HepG2 (cell line): ENCODE data around the gene APLP1. TPM values are rescaled to one million over a fixed set of nuclear protein-coding genes. Genes with fewer than 3 reads are reported as not detected.

Experiments
- ATAC-seq: fragments of 200-7000 bp; cut with Tn5 transposase; 3 replicates; pipeline ENCODE4 v1.9.1; 2020; ENCODE audit warnings: mild to moderate bottlenecking, moderate library complexity
- BruUV-seq: library from RNA; stranded (reverse); fragments of 400-500 nt; replicated peaks from 2 replicates; lab custom pipeline; 2021; lab: Mats Ljungman, UMichigan
- CTCF ChIA-PET: fragments of 300-600 bp; formaldehyde crosslinking; extraction: SDS; loops from one replicate; lab custom pipeline; 2021; ENCODE audit warnings: low total read pairs, inconsistent platforms, low intra/inter-chr PET ratio; lab: Yijun Ruan, JAX
- POLR2A ChIA-PET: fragments of 350-600 bp; sonication (Branson Sonifier 250); formaldehyde crosslinking; loops from one replicate; lab custom pipeline; 2020; ENCODE audit warnings: antibody characterized with exemption, inconsistent platforms; lab: Yijun Ruan, JAX
- DNase-seq: peaks from one replicate; pipeline ENCODE4 v3.0.0-alpha.2; 2015; ENCODE audit warnings: low spot score
- FAIRE-seq: peaks from 3 replicates; lab custom pipeline; 2011; peaks lifted over from hg19 to GRCh38; lab: Jason Lieb, UNC
- H2AFZ ChIP-seq: one replicate; pipeline ENCODE4 v1.6.1; 2011; ENCODE audit warnings: low read length, inconsistent platforms
- H3K27ac ChIP-seq: fragments of 300-600 bp; 3 replicates; pipeline ENCODE4 v1.8.0; 2011; ENCODE audit warnings: mixed run types, mild to moderate bottlenecking, mixed read lengths, low read length, inconsistent platforms; ENCODE audit not compliant: insufficient read depth; ENCODE audit errors: extremely low read length
- H3K27me3 ChIP-seq, 2 experiments: fragments of 200-600 bp in 1 of 2; 2 replicates in 1 of 2; 3 replicates in 1 of 2; pipeline versions ENCODE4 v1.6.0 to v1.8.0; 2011; ENCODE audit warnings: low read length in 2 of 2, mild to moderate bottlenecking in 2 of 2, moderate library complexity in 2 of 2, inconsistent platforms in 1 of 2; ENCODE audit not compliant: insufficient read depth in 2 of 2, control insufficient read depth in 1 of 2
- H3K36me3 ChIP-seq, 2 experiments: fragments of 200-600 bp in 1 of 2; replicated peaks in 1 of 2; 2 replicates in 1 of 2; 3 replicates in 1 of 2; pipeline versions ENCODE4 v1.5.1 to v1.8.0; 2011; ENCODE audit warnings: low read length in 2 of 2, inconsistent platforms in 1 of 2; ENCODE audit not compliant: insufficient read depth in 2 of 2, control insufficient read depth in 1 of 2
- H3K4me1 ChIP-seq: 2 replicates; pipeline ENCODE4 v1.5.1; 2012; ENCODE audit warnings: low read length, inconsistent platforms; ENCODE audit not compliant: insufficient read depth
- H3K4me2 ChIP-seq: 2 replicates; pipeline ENCODE4 v1.6.0; 2011; ENCODE audit warnings: low read depth, low read length, inconsistent platforms
- H3K4me3 ChIP-seq, 3 experiments: fragments of 200-600 bp in 1 of 3; sonication (generic), shearing (Covaris generic) in 1 of 3; replicated peaks in 1 of 3; 2 replicates each; pipeline ENCODE4 v1.5.1; 2011 to 2016; ENCODE audit warnings: low read length in 3 of 3, inconsistent platforms in 2 of 3, low read depth in 2 of 3, mild to moderate bottlenecking in 2 of 3, control low read depth in 1 of 3, mixed read lengths in 1 of 3; ENCODE audit not compliant: insufficient read depth in 1 of 3
- H3K79me2 ChIP-seq: one replicate; pipeline ENCODE4 v1.6.1; 2011; ENCODE audit warnings: low read length, inconsistent platforms; ENCODE audit not compliant: insufficient read depth
- H3K9ac ChIP-seq: 2 replicates; pipeline ENCODE4 v1.6.0; 2011; ENCODE audit warnings: mild to moderate bottlenecking, low read depth, low read length, inconsistent platforms; ENCODE audit not compliant: insufficient read depth
- H3K9me3 ChIP-seq: 2 replicates; pipeline ENCODE4 v1.5.1; 2012; ENCODE audit warnings: mild to moderate bottlenecking, low read length
- H4K20me1 ChIP-seq: 2 replicates; pipeline ENCODE4 v1.6.0; 2011; ENCODE audit warnings: inconsistent platforms, mild to moderate bottlenecking, low read length, moderate library complexity; ENCODE audit not compliant: insufficient read depth
- EED ChIP-seq: sonication (generic); formaldehyde crosslinking; IDR thresholded peaks from 2 replicates; pipeline ENCODE4 v1.5.0; 2020; ENCODE audit warnings: mild to moderate bottlenecking, missing genetic modification reagents
- KAT2B ChIP-seq: fragments of 150-350 bp; IDR thresholded peaks from 2 replicates; pipeline ENCODE4 v1.6.1; 2014; ENCODE audit warnings: low read depth, low read length, borderline replicate concordance
- MEIS1 ChIP-seq: sonication (generic); formaldehyde crosslinking; IDR thresholded peaks from 2 replicates; pipeline ENCODE4 v1.9.0; 2021; ENCODE audit warnings: mild to moderate bottlenecking, missing genetic modification reagents, moderate library complexity, borderline replicate concordance
- SPEN ChIP-seq: sonication (generic); formaldehyde crosslinking; IDR thresholded peaks from 2 replicates; pipeline ENCODE4 v1.5.1; 2020; ENCODE audit warnings: low read depth, mild to moderate bottlenecking, missing genetic modification reagents
- SRF ChIP-seq: IDR thresholded peaks from 2 replicates; pipeline ENCODE4 v1.6.1; 2011; ENCODE audit warnings: mild to moderate bottlenecking, low read depth, low read length, moderate library complexity
- SRY ChIP-seq: sonication (generic); formaldehyde crosslinking; IDR thresholded peaks from 2 replicates; pipeline ENCODE4 v1.8.0; 2022; ENCODE audit warnings: mild to moderate bottlenecking, missing genetic modification reagents
- ZNF329 ChIP-seq: sonication (generic); formaldehyde crosslinking; IDR thresholded peaks from 2 replicates; pipeline ENCODE4 v1.9.0; 2021; ENCODE audit warnings: low read depth, mild to moderate bottlenecking, missing genetic modification reagents
- ZNF580 ChIP-seq: IDR thresholded peaks from 2 replicates; pipeline ENCODE4 v1.6.1; 2016; ENCODE audit warnings: low read depth, borderline replicate concordance
- ZNF615 ChIP-seq: sonication (generic); formaldehyde crosslinking; IDR thresholded peaks from 2 replicates; pipeline ENCODE4 v1.5.0; 2020; ENCODE audit warnings: mild to moderate bottlenecking, missing genetic modification reagents, borderline replicate concordance
- WGBS: methylation state at CpG from one replicate; pipeline ENCODE4 v1.1.6; 2017; ENCODE audit warnings: low lambda C conversion rate; 5-methylcytosine and 5-hydroxymethylcytosine counted together
- in situ Hi-C: cut with HindIII; loops from 2 replicates; pipeline ENCODE4 v1.10.0; 2017; ENCODE audit warnings: low pct_unique_long_range_greater_than_20kb; ENCODE audit not compliant: extremely low pct_ligation_motif_present
- intact Hi-C: fragments of 100-400 bp; cut with micrococcal nuclease; formaldehyde crosslinking; loops from one replicate; pipeline ENCODE4 v1.10.0; 2022; ENCODE audit not compliant: unreplicated experiment
- polyA plus RNA-seq, 8 experiments: library from polyadenylated mRNA; depleted of rRNA in 3 of 8; stranded (reverse) in 7 of 8; unstranded in 1 of 8; fragments of >200 nt; fragmentation: Illumina TruSeq in 4 of 8; extraction: Trizol in 4 of 8; gene quantifications; 2 replicates each; pipeline versions ENCODE4 v1.2.1 to v1.2.3, GENCODE V29; 2011 to 2016; ENCODE audit warnings: low read depth in 4 of 8, missing spikeins in 1 of 8, mixed read lengths in 1 of 8; ENCODE audit not compliant: insufficient read depth in 1 of 8
- total RNA-seq, 5 experiments: library from RNA; depleted of rRNA; stranded (reverse); fragments of >200 nt; fragmentation: Illumina TruSeq; extraction: Trizol; gene quantifications; 2 replicates each; pipeline ENCODE4 v1.2.3, GENCODE V29; 2016; ENCODE audit warnings: low read depth in 1 of 5

The APLP1 gene
- total and polyA plus RNA-seq, 2 of the 13 experiments (the other 11 are each of a cell fraction or from before 2014, with no cell fraction given), result 2.0 to 2.9 TPM

DNA sequence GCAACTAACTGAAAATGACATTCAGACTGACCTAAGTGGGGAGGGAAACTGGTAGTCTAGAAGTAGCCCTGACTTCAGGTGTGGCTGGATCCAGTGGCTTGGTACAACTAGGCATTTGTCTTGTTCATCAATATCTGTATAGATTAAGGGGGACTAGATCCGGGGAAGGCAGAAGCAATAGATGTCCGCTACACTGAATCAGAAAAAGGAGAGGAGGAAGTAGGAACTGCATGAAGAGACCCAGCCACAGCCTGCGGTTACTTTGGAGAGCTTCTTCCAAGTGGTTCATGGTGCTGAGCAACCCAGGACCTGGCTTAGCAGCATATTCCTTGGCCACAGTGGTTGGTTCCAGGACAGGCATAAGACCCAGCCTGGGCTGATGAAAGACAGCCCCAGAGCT is 45.8 kb upstream of the APLP1 start:
- in situ Hi-C loops (no loop called here), intact Hi-C loops (no loop called here)
- no peak for FAIRE-seq
- TF ChIP-seq MEIS1, result no peak
- peak; percentile 25; the same call in 1 of the 2 replicates for TF ChIP-seq SRF
- TF ChIP-seq ZNF329 (CRISPR knock-in tag), result peak; percentile 70; the same call in 1 of the 2 replicates
- Histone ChIP-seq H4K20me1 (no peaks in the 10 kb centered on the region), H3K4me3 (no peak overlapping the region), H3K27ac (no peak overlapping the region), H3K27me3 (no peaks in the 10 kb centered on the region; a peak in 1 of 5 replicates), H3K9ac (no peak overlapping the region), H2AFZ (no peak overlapping the region), H3K36me3 (no peaks in the 10 kb centered on the region), H3K4me2 (no peak overlapping the region), H3K4me1 (peaks cover 21% of the 10 kb centered on the region), H3K79me2 (no peaks in the 10 kb centered on the region), H3K9me3 (no peaks in the 10 kb centered on the region)
- WGBS, result 35% methylated on average over 3 of the region's 3 CpGs
- BruUV-seq, result no TSS peak
- POLR2A ChIA-PET, result interaction anchor here (0.7 to 1.2 kb wide), 2 partner anchors 11 to 82 kb away, joined by 3 to 4 read pairs; no protein-coding TSS in a partner anchor
- CTCF ChIA-PET, result no interaction called here
- no peak for DNase-seq
- no peak for ATAC-seq

DNA sequence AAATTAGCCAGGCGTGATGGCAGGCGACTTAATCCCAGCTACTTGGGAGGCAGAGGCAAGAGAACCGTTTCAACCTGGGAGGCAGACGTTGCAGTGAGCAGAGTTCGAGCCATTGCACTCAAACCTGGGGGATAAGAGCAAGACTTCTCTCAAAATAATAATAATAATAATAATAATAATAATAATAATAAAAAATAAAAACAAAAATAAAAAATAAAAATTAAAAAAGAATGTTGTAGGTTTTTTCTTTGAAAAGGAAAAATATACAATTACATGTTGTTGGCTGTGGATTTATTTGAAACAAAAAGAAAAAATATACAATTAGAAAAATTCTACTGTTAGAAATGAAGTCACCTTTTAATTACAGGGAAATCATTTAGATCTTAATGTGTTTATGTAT is 44.2 kb upstream of the APLP1 start:
- TF ChIP-seq ZNF615 (CRISPR knock-in tag) (no peak), EED (CRISPR knock-in tag) (no peak), SPEN (no peak), SRY (CRISPR knock-in tag) (no peak), KAT2B (no peak), ZNF580 (CRISPR knock-in tag) (no peak)
- TF ChIP-seq, all 625 proteins: peak for 0
- H3K27ac ChIP-seq, result no peak overlapping the region
- intact Hi-C loops (no loop called here), in situ Hi-C loops (no loop called here)
- DNase-seq (no peak), FAIRE-seq (no peak), ATAC-seq (no peak)
- ChIA-PET CTCF (no interaction called here), POLR2A (no interaction called here)
- 40% methylated on average over 5 of the region's 5 CpGs for WGBS
- H3K79me2 ChIP-seq, result no peaks in the 10 kb centered on the region
- BruUV-seq, result no TSS peak
- no peak overlapping the region for H3K4me3 ChIP-seq
- H3K9me3 ChIP-seq, result no peaks in the 10 kb centered on the region
- peaks cover 9% of the 10 kb centered on the region for H3K4me1 ChIP-seq
- H4K20me1 ChIP-seq, result no peaks in the 10 kb centered on the region
- no peak overlapping the region for H3K4me2 ChIP-seq
- no peaks in the 10 kb centered on the region for H3K36me3 ChIP-seq
- H3K9ac ChIP-seq, result no peak overlapping the region
- H2AFZ ChIP-seq, result no peak overlapping the region
- no peaks in the 10 kb centered on the region; a peak in 1 of 5 replicates for H3K27me3 ChIP-seq
